Endometrium (tissue), 2 donors: Measurements from ENCODE around the gene CFC1B.
A peak's percentile ranks its signal among the peaks of the same experiment; 100 is the strongest.
"Not testable (repeated sequence)": the region's sequence is repeated elsewhere in the genome, so short reads cannot be mapped to it uniquely, and the experiment has no call there.

Experiments used
- FAIRE-seq: peaks from 2 replicates; lab custom pipeline; 2012; peaks lifted over from hg19 to GRCh38; lab: Jason Lieb, UNC
- donor health status: control.
- donor health status: control.

CFC1B gene

DNA sequence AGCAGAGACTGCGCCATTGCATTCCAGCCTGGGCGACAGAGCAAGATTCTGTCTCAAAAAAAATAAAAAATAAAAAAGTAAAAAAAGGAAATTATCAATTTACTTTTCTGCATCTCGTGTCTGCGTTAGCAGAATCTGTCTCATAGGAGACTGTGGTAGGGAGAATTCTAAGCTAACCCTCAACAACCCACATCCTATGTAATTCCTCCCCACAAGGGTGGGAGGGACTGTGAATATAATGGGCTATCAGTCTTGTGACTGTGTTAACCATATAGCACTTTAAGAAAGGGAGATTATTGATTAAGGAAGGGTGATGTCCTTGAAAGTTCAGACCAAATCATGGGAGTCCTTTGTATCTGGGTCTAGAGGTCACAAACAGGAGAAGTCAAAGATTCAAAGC lies 45.1 kb downstream of the CFC1B start:
- FAIRE-seq, result not testable (repeated sequence)

DNA sequence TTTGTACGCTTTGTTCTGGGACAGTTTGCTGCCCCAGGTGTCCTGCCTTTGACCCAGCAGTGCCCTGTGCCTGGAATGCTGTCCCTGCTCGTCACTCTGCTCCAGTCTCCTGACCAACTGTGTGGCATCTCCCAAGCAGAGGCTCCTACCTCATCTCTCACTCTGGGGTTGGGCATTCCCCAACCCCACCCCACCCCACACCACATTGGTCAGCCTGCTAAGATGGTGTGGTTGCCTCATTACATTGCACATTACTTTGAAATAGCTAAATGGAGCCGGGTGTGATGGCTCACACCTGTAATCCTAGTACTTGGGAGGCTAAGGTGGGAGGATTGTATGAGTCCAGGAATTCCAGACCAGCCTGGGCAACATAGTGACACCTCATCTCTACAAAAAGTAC lies 50.9 kb downstream of the CFC1B start:
- not testable (repeated sequence) for FAIRE-seq

DNA sequence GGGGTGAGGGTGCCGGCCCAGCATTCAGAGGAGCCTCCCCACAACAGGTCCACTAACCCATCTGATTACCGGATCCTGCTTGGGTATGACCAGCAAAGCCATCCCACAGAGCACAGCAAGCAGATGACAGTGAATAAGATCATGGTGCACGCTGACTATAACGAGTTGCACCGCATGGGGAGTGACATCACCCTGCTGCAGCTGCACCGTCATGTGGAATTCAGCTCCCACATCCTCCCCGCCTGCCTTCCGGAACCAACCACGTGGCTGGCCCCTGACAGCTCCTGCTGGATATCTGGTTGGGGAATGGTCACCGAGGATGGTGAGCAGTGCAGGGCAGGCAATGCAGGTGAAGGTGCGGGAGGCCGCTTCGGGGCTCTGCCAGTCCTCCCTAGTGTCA lies 53.2 kb downstream of the CFC1B start:
- FAIRE-seq, result not testable (repeated sequence)

DNA sequence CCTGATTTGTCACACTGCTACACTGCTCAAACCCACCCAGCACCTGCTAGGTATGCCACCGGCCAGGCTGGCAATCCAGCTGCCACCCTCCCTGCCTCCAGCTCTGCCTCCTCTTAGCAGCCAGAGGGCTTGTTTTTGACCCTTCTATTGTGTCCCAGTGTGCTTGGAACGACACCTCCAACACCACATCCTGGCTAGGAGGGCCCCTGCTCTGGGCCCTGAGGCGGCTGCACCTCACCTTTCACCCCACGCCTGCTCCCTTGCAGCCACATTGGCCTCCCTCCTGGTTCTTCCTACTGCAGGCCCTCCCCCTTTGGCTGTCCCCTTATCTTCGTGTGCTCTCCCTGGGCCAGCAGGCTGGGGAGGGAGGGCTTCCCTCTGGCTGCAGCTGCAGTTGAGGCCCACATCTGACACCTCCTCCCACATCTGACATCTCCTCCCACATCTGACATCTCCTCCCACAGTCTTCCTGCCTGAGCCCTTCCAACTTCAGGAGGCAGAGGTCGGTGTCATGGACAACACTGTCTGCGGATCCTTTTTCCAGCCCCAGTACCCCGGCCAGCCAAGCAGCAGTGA lies 55.3 kb downstream of the CFC1B start:
- peak; percentile 86 for FAIRE-seq

DNA sequence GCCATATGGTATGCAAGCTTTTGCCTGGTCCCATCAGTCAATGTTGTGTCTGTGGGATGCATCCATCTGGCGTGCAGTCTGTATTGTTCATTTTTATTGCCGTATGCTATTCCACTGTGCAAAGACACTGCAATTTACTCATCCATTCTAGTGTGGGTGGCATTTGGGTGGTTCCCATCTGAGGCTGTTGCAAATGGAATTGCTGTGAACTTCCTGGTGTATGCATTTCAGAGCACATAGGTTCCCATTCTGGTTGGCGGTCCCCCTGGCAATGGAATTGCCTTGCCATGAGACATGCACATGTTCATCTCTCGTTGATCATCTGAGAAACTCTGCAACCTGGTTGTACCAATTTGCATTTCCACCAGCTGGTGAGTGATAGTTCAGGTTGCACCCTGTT lies 56.5 kb downstream of the CFC1B start:
- FAIRE-seq, result not testable (repeated sequence)
